Mucosa of stomach (tissue), 1 donor: Measurements from ENCODE around the gene CD53.
"Not testable (repeated sequence)": the region's sequence is repeated elsewhere in the genome, so short reads cannot be mapped to it uniquely, and the experiment has no call there.

Experiments
- H3K27me3 ChIP-seq: one replicate; pipeline ENCODE4 v1.7.0; 2013; ENCODE audit warnings: mild to moderate bottlenecking, low read length; ENCODE audit not compliant: control insufficient read depth, insufficient read depth
- H3K36me3 ChIP-seq: one replicate; pipeline ENCODE4 v1.7.0; 2013; ENCODE audit warnings: low read length; ENCODE audit not compliant: control insufficient read depth, insufficient read depth
- H3K4me1 ChIP-seq: one replicate; pipeline ENCODE4 v1.7.0; 2013; ENCODE audit warnings: mild to moderate bottlenecking, low read length; ENCODE audit not compliant: control insufficient read depth, insufficient read depth
- H3K4me3 ChIP-seq: one replicate; pipeline ENCODE4 v1.7.0; 2013; ENCODE audit warnings: low read length
- H3K9ac ChIP-seq: one replicate; pipeline ENCODE4 v1.7.0; 2013; ENCODE audit warnings: mild to moderate bottlenecking, low read length, moderate library complexity
- H3K9me3 ChIP-seq: one replicate; pipeline ENCODE4 v1.7.0; 2013; ENCODE audit warnings: mild to moderate bottlenecking, low read length, moderate library complexity; ENCODE audit not compliant: control insufficient read depth
- donor health status: Pancreatic carcinoma.

Gene CD53

GRCh38 chr1:110928904-110929303 lies 56.0 kb downstream of the CD53 start:
- Histone ChIP-seq H3K9me3 (no peaks in the 10 kb centered on the region), H3K4me3 (no peak overlapping the region), H3K4me1 (no peaks in the 10 kb centered on the region), H3K36me3 (no peaks in the 10 kb centered on the region), H3K27me3 (no peaks in the 10 kb centered on the region), H3K9ac (no peak overlapping the region)

GRCh38 chr1:110931097-110931496 lies 58.1 kb downstream of the CD53 start:
- not testable (repeated sequence) for H3K9me3 ChIP-seq, H3K4me1 ChIP-seq, H3K36me3 ChIP-seq, H3K9ac ChIP-seq, H3K4me3 ChIP-seq, H3K27me3 ChIP-seq

- H3K4me1 ChIP-seq, result no peaks in the 10 kb centered on the region
- no peaks in the 10 kb centered on the region for H3K9me3 ChIP-seq
- no peaks in the 10 kb centered on the region for H3K36me3 ChIP-seq
- H3K9ac ChIP-seq, result no peak overlapping the region
- H3K4me3 ChIP-seq, result no peak overlapping the region
- H3K27me3 ChIP-seq, result no peaks in the 10 kb centered on the region
Observed at GRCh38 chr1:110936567-110936966, 63.6 kb downstream of the CD53 start.

GRCh38 chr1:110944806-110945205 lies 71.9 kb downstream of the CD53 start:
- Histone ChIP-seq H3K9me3 (no peaks in the 10 kb centered on the region), H3K36me3 (no peaks in the 10 kb centered on the region), H3K9ac (no peak overlapping the region), H3K27me3 (no peaks in the 10 kb centered on the region), H3K4me3 (no peak overlapping the region), H3K4me1 (no peaks in the 10 kb centered on the region)

- Histone ChIP-seq H3K9me3 (no peaks in the 10 kb centered on the region), H3K9ac (no peak overlapping the region), H3K27me3 (no peaks in the 10 kb centered on the region), H3K36me3 (no peaks in the 10 kb centered on the region), H3K4me3 (no peak overlapping the region), H3K4me1 (no peaks in the 10 kb centered on the region)
Observed at GRCh38 chr1:110945626-110946025, 72.7 kb downstream of the CD53 start.

GRCh38 chr1:110948038-110948810 lies 75.3 kb downstream of the CD53 start:
- H3K9me3 ChIP-seq, result no peaks in the 10 kb centered on the region
- no peak overlapping the region for H3K9ac ChIP-seq
- H3K4me3 ChIP-seq, result no peak overlapping the region
- H3K27me3 ChIP-seq, result no peaks in the 10 kb centered on the region
- H3K4me1 ChIP-seq, result no peaks in the 10 kb centered on the region
- H3K36me3 ChIP-seq, result no peaks in the 10 kb centered on the region
